HEK293 (cell line): ENCODE measurements around the gene MED10.

ENCODE experiments used
- BCL11A ChIP-seq: fragments of 450-650 bp; formaldehyde crosslinking; IDR thresholded peaks from 2 replicates; pipeline ENCODE4 v1.5.1; 2016; ENCODE audit warnings: low read depth, missing biosample characterization, missing genetic modification characterization
- FEZF1 ChIP-seq: fragments of 450-650 bp; formaldehyde crosslinking; IDR thresholded peaks from 2 replicates; pipeline ENCODE4 v1.5.1; 2016; ENCODE audit warnings: missing biosample characterization, missing genetic modification characterization
- PRDM10 ChIP-seq: fragments of 450-650 bp; formaldehyde crosslinking; IDR thresholded peaks from 2 replicates; pipeline ENCODE4 v1.5.1; 2016; ENCODE audit warnings: missing biosample characterization, missing genetic modification characterization
- RBAK ChIP-seq: fragments of 450-650 bp; formaldehyde crosslinking; IDR thresholded peaks from 2 replicates; pipeline ENCODE4 v1.5.1; 2016; ENCODE audit warnings: missing biosample characterization, missing genetic modification characterization
- SP3 ChIP-seq: fragments of 450-650 bp; formaldehyde crosslinking; IDR thresholded peaks from 2 replicates; pipeline ENCODE4 v1.5.1; 2016; ENCODE audit warnings: missing biosample characterization, missing genetic modification characterization
- TRIM28 ChIP-seq: IDR thresholded peaks from 2 replicates; pipeline ENCODE4 v1.6.1; 2011; ENCODE audit warnings: low read length, control low read depth, borderline replicate concordance
- ZBTB21 ChIP-seq: fragments of 450-650 bp; formaldehyde crosslinking; IDR thresholded peaks from 2 replicates; pipeline ENCODE4 v1.5.1; 2017; ENCODE audit warnings: missing biosample characterization, missing genetic modification characterization
- ZEB2 ChIP-seq: fragments of 450-650 bp; formaldehyde crosslinking; IDR thresholded peaks from 2 replicates; pipeline ENCODE4 v1.5.1; 2016; ENCODE audit warnings: missing biosample characterization, missing genetic modification characterization
- ZNF146 ChIP-seq: fragments of 450-650 bp; formaldehyde crosslinking; IDR thresholded peaks from 2 replicates; pipeline ENCODE4 v1.5.1; 2016; ENCODE audit warnings: missing biosample characterization, missing genetic modification characterization
- ZNF202 ChIP-seq: fragments of 450-650 bp; formaldehyde crosslinking; IDR thresholded peaks from 2 replicates; pipeline ENCODE4 v1.5.1; 2016; ENCODE audit warnings: missing biosample characterization, missing genetic modification characterization, borderline replicate concordance
- ZNF239 ChIP-seq: fragments of 450-650 bp; formaldehyde crosslinking; IDR thresholded peaks from 2 replicates; pipeline ENCODE4 v1.5.1; 2016; ENCODE audit warnings: missing biosample characterization, missing genetic modification characterization
- ZNF24 ChIP-seq: fragments of 450-650 bp; formaldehyde crosslinking; IDR thresholded peaks from 2 replicates; pipeline ENCODE4 v1.5.1; 2016; ENCODE audit warnings: missing biosample characterization, missing genetic modification characterization
- ZNF416 ChIP-seq: fragments of 450-650 bp; formaldehyde crosslinking; IDR thresholded peaks from 2 replicates; pipeline ENCODE4 v1.5.1; 2016; ENCODE audit warnings: missing biosample characterization, missing genetic modification characterization
- ZNF513 ChIP-seq: fragments of 450-650 bp; IDR thresholded peaks from 2 replicates; pipeline ENCODE4 v1.5.1; 2018; ENCODE audit warnings: missing biosample characterization, missing genetic modification characterization
- ZNF600 ChIP-seq: fragments of 450-650 bp; formaldehyde crosslinking; IDR thresholded peaks from 2 replicates; pipeline ENCODE4 v1.5.1; 2016; ENCODE audit warnings: missing biosample characterization, missing genetic modification characterization
- ZNF747 ChIP-seq: fragments of 450-650 bp; formaldehyde crosslinking; IDR thresholded peaks from 2 replicates; pipeline ENCODE4 v1.5.1; 2016; ENCODE audit warnings: missing biosample characterization, missing genetic modification characterization
- ZNF76 ChIP-seq: fragments of 450-650 bp; formaldehyde crosslinking; IDR thresholded peaks from 2 replicates; pipeline ENCODE4; 2016; ENCODE audit warnings: low read depth, missing biosample characterization, missing genetic modification characterization, borderline replicate concordance
- ZNF837 ChIP-seq: fragments of 450-650 bp; formaldehyde crosslinking; IDR thresholded peaks from 2 replicates; pipeline ENCODE4 v1.5.1; 2016; ENCODE audit warnings: missing biosample characterization, missing genetic modification characterization
- ZNF843 ChIP-seq: fragments of 450-650 bp; formaldehyde crosslinking; IDR thresholded peaks from 2 replicates; pipeline ENCODE4 v1.5.1; 2016; ENCODE audit warnings: missing biosample characterization, missing genetic modification characterization
- TF ChIP-seq, protein P1 (sequence below): fragments of 450-650 bp; formaldehyde crosslinking; conservative IDR thresholded peaks from 2 replicates; pipeline ENCODE4 v1.5.1; 2016; ENCODE audit warnings: low read depth, missing biosample characterization, missing genetic modification characterization
- TF ChIP-seq, protein P2 (sequence below): fragments of 450-650 bp; formaldehyde crosslinking; IDR thresholded peaks from 2 replicates; pipeline ENCODE4 v1.5.1; 2017; ENCODE audit warnings: missing biosample characterization, missing genetic modification characterization
- TF ChIP-seq, protein P3 (sequence below): fragments of 450-650 bp; formaldehyde crosslinking; IDR thresholded peaks from 2 replicates; pipeline ENCODE4 v1.5.1; 2017; ENCODE audit warnings: missing biosample characterization, missing genetic modification characterization
- TF ChIP-seq, protein P4 (sequence below): fragments of 450-650 bp; formaldehyde crosslinking; IDR thresholded peaks from 2 replicates; pipeline ENCODE4 v1.5.1; 2016; ENCODE audit warnings: missing biosample characterization, missing genetic modification characterization
- TF ChIP-seq, protein P5 (sequence below): fragments of 450-650 bp; formaldehyde crosslinking; IDR thresholded peaks from 2 replicates; pipeline ENCODE4 v1.5.1; 2017; ENCODE audit warnings: missing biosample characterization, missing genetic modification characterization

MED10 gene

GRCh38 chr5:6419340-6419852 lies 41.0 kb upstream of the MED10 start (continued):
- TF ChIP-seq, protein P1, sequence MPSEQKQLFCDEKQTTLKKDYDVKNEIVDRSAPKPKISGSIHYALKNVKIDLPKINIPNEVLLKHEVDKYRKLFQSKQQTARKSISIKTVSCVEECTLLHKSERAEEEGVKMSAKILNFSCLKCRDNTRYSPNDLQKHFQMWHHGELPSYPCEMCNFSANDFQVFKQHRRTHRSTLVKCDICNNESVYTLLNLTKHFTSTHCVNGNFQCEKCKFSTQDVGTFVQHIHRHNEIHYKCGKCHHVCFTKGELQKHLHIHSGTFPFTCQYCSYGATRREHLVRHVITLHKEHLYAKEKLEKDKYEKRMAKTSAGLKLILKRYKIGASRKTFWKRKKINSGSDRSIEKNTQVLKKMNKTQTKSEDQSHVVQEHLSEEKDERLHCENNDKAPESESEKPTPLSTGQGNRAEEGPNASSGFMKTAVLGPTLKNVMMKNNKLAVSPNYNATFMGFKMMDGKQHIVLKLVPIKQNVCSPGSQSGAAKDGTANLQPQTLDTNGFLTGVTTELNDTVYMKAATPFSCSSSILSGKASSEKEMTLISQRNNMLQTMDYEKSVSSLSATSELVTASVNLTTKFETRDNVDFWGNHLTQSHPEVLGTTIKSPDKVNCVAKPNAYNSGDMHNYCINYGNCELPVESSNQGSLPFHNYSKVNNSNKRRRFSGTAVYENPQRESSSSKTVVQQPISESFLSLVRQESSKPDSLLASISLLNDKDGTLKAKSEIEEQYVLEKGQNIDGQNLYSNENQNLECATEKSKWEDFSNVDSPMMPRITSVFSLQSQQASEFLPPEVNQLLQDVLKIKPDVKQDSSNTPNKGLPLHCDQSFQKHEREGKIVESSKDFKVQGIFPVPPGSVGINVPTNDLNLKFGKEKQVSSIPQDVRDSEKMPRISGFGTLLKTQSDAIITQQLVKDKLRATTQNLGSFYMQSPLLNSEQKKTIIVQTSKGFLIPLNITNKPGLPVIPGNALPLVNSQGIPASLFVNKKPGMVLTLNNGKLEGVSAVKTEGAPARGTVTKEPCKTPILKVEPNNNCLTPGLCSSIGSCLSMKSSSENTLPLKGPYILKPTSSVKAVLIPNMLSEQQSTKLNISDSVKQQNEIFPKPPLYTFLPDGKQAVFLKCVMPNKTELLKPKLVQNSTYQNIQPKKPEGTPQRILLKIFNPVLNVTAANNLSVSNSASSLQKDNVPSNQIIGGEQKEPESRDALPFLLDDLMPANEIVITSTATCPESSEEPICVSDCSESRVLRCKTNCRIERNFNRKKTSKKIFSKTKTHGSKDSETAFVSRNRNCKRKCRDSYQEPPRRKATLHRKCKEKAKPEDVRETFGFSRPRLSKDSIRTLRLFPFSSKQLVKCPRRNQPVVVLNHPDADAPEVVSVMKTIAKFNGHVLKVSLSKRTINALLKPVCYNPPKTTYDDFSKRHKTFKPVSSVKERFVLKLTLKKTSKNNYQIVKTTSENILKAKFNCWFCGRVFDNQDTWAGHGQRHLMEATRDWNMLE (tag by site-specific recombination), result peak; percentile 64
- TF ChIP-seq, protein P2, sequence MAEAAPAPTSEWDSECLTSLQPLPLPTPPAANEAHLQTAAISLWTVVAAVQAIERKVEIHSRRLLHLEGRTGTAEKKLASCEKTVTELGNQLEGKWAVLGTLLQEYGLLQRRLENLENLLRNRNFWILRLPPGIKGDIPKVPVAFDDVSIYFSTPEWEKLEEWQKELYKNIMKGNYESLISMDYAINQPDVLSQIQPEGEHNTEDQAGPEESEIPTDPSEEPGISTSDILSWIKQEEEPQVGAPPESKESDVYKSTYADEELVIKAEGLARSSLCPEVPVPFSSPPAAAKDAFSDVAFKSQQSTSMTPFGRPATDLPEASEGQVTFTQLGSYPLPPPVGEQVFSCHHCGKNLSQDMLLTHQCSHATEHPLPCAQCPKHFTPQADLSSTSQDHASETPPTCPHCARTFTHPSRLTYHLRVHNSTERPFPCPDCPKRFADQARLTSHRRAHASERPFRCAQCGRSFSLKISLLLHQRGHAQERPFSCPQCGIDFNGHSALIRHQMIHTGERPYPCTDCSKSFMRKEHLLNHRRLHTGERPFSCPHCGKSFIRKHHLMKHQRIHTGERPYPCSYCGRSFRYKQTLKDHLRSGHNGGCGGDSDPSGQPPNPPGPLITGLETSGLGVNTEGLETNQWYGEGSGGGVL (tag by site-specific recombination), result peak; percentile 53
- TF ChIP-seq, protein P3, sequence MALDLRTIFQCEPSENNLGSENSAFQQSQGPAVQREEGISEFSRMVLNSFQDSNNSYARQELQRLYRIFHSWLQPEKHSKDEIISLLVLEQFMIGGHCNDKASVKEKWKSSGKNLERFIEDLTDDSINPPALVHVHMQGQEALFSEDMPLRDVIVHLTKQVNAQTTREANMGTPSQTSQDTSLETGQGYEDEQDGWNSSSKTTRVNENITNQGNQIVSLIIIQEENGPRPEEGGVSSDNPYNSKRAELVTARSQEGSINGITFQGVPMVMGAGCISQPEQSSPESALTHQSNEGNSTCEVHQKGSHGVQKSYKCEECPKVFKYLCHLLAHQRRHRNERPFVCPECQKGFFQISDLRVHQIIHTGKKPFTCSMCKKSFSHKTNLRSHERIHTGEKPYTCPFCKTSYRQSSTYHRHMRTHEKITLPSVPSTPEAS (tag by site-specific recombination), result 0 out of 2 replicates have a peak, but pooled peaks have one; percentile 49
- TF ChIP-seq TRIM28 (no peak), ZNF600 (tag by site-specific recombination) (0 out of 2 replicates have a peak, but pooled peaks have one; percentile 22), ZNF416 (tag by site-specific recombination) (no peak), ZNF747 (no peak), ZNF843 (peak; percentile 98), FEZF1 (tag by site-specific recombination) (peak; percentile 91), ZNF837 (tag by site-specific recombination) (no peak), ZEB2 (tag by site-specific recombination) (peak; percentile 100), ZNF202 (no peak), ZNF24 (peak; percentile 99), ZNF76 (tag by site-specific recombination) (peak; percentile 40; the same call in 1 of the 2 replicates), RBAK (no peak), ZNF146 (tag by site-specific recombination) (peak; percentile 40; the same call in 1 of the 2 replicates), PRDM10 (peak; percentile 8), BCL11A (peak; percentile 99), ZNF513 (tag by site-specific recombination) (0 out of 2 replicates have a peak, but pooled peaks have one; percentile 34), ZNF239 (tag by site-specific recombination) (no peak), SP3 (tag by site-specific recombination) (peak; percentile 64), ZBTB21 (tag by site-specific recombination) (peak; percentile 97)
- TF ChIP-seq, protein P4, sequence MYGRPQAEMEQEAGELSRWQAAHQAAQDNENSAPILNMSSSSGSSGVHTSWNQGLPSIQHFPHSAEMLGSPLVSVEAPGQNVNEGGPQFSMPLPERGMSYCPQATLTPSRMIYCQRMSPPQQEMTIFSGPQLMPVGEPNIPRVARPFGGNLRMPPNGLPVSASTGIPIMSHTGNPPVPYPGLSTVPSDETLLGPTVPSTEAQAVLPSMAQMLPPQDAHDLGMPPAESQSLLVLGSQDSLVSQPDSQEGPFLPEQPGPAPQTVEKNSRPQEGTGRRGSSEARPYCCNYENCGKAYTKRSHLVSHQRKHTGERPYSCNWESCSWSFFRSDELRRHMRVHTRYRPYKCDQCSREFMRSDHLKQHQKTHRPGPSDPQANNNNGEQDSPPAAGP, result peak; percentile 99
- TF ChIP-seq, protein P5, sequence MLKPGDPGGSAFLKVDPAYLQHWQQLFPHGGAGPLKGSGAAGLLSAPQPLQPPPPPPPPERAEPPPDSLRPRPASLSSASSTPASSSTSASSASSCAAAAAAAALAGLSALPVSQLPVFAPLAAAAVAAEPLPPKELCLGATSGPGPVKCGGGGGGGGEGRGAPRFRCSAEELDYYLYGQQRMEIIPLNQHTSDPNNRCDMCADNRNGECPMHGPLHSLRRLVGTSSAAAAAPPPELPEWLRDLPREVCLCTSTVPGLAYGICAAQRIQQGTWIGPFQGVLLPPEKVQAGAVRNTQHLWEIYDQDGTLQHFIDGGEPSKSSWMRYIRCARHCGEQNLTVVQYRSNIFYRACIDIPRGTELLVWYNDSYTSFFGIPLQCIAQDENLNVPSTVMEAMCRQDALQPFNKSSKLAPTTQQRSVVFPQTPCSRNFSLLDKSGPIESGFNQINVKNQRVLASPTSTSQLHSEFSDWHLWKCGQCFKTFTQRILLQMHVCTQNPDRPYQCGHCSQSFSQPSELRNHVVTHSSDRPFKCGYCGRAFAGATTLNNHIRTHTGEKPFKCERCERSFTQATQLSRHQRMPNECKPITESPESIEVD (tag by site-specific recombination), result peak; percentile 99
